ENCODE measurements around the gene ADAM10.

DNA sequence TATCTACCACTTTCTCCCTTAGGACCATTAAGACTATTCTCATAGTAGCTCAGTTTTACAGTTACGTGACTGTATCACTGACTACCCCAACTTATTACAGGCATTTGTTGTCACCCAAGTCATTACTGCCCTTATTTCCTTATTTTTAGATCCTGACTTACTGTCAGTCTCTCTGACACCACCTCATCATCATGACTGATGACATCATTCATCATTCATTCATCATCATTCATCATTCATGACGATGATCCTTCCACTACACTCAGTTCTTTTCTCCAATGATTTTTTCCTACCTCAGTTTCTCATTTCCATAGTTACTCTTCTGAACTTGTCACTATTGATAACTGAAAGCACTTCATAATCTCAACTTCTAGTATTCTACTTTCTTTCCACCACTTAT, 83.8 kb downstream of the ADAM10 start:
- no peak for TF ChIP-seq POLR2A (IDR thresholded peaks at IDR 0.05)
- TF ChIP-seq, protein P1, sequence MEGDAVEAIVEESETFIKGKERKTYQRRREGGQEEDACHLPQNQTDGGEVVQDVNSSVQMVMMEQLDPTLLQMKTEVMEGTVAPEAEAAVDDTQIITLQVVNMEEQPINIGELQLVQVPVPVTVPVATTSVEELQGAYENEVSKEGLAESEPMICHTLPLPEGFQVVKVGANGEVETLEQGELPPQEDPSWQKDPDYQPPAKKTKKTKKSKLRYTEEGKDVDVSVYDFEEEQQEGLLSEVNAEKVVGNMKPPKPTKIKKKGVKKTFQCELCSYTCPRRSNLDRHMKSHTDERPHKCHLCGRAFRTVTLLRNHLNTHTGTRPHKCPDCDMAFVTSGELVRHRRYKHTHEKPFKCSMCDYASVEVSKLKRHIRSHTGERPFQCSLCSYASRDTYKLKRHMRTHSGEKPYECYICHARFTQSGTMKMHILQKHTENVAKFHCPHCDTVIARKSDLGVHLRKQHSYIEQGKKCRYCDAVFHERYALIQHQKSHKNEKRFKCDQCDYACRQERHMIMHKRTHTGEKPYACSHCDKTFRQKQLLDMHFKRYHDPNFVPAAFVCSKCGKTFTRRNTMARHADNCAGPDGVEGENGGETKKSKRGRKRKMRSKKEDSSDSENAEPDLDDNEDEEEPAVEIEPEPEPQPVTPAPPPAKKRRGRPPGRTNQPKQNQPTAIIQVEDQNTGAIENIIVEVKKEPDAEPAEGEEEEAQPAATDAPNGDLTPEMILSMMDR (IDR thresholded peaks at IDR 0.05) = no peak
